Heart left ventricle (tissue), 16 donors: ENCODE data around the gene U2AF1L4. TPM values are rescaled to one million over a fixed set of nuclear protein-coding genes. Genes with fewer than 3 reads are reported as not detected.

ENCODE experiments used
- ATAC-seq, 4 donors: fragments of 200-7000 bp; cut with Tn5 transposase; one replicate each; pipeline ENCODE4 v1.9.1; 2020 to 2022; ENCODE audit warnings: moderate library complexity in 4 of 4, mild to moderate bottlenecking in 3 of 4, moderate number of reproducible peaks in 1 of 4
- DNase-seq, 5 donors: peaks; one replicate each; pipeline ENCODE4 v3.0.0-alpha.2; 2020
- H3K27ac ChIP-seq, 12 donors: fragments of 200-600 bp; sonication (generic) in 4 of 12; one replicate each; pipeline versions ENCODE4 v1.5.0 to v1.8.0; 2016 to 2022; ENCODE audit warnings: mild to moderate bottlenecking in 2 of 12
- H3K27me3 ChIP-seq, 9 donors: fragments of 200-600 bp; sonication (generic) in 2 of 9; one replicate each; pipeline versions ENCODE4 v1.5.1 to v1.8.0; 2016 to 2022; ENCODE audit warnings: mild to moderate bottlenecking in 3 of 9
- H3K36me3 ChIP-seq, 9 donors: fragments of 200-600 bp; sonication (generic) in 2 of 9; one replicate each; pipeline versions ENCODE4 v1.5.0 to v1.8.0; 2018 to 2022; ENCODE audit warnings: mild to moderate bottlenecking in 2 of 9
- H3K4me1 ChIP-seq, 12 donors: fragments of 200-600 bp; sonication (generic) in 4 of 12; one replicate each; pipeline versions ENCODE4 v1.5.0 to v1.8.0; 2016 to 2022; ENCODE audit warnings: mild to moderate bottlenecking in 3 of 12
- H3K4me3 ChIP-seq, 12 donors: fragments of 200-600 bp; sonication (generic) in 4 of 12; one replicate each; pipeline versions ENCODE4 v1.5.0 to v1.8.0; 2017 to 2022; ENCODE audit warnings: mild to moderate bottlenecking in 9 of 12, moderate library complexity in 4 of 12
- H3K9me3 ChIP-seq, 12 donors: fragments of 200-600 bp; sonication (generic) in 4 of 12; one replicate each; pipeline versions ENCODE4 v1.5.0 to v1.8.0; 2016 to 2022; ENCODE audit warnings: mild to moderate bottlenecking in 1 of 12
- POLR2A ChIP-seq, 2 donors: fragments of 450-650 bp; IDR thresholded peaks; one replicate each; pipeline ENCODE4 v1.6.1; 2017; ENCODE audit warnings: antibody characterized with exemption in 2 of 2, mild to moderate bottlenecking in 2 of 2, moderate library complexity in 2 of 2
- WGBS, 4 donors: extraction: QIAGEN DNeasy Blood & Tissue Kit in 2 of 4; methylation state at CpG; one replicate each; pipeline versions ENCODE4 v1.1.5 to v1.1.7; 2013 to 2018; 5-methylcytosine and 5-hydroxymethylcytosine counted together
- intact Hi-C, 10 donors: fragments of 100-400 bp; cut with DNase I; formaldehyde crosslinking; loops; one replicate each; pipeline versions ENCODE4 v1.11.1 to v1.14.2; 2022
- polyA plus RNA-seq, 2 donors: library from polyadenylated mRNA; stranded (reverse); fragments of 200-250 nt; gene quantifications; one replicate each; pipeline ENCODE4 v1.2.3, GENCODE V29; 2013
- total RNA-seq, 9 donors: library from RNA; depleted of rRNA in 2 of 9; stranded (reverse); fragments of >200 nt in 2 of 9; fragmentation: NEBNext Ultra II Directional in 3 of 9; extraction: Animal tissue kit (Norgen Biotek cat#: 25700) in 3 of 9; gene quantifications; one replicate each; pipeline versions ENCODE4 v1.1.0 to v1.2.4, GENCODE V29; 2016 to 2023
- TF ChIP-seq, protein P1 (sequence below), 12 donors: fragments of 200-600 bp; sonication (generic) in 4 of 12; IDR thresholded peaks; one replicate each; pipeline versions ENCODE4 v1.5.0 to v1.8.0; 2018 to 2022; ENCODE audit warnings: antibody characterized with exemption in 12 of 12, mild to moderate bottlenecking in 5 of 12
- donor health status: ischemic (EF 13 %, LVEDD 7.1; RV severe dilation, severe dysfunction).
- donor health status: healthy with polysubstance abuse.
- donor health status: DM: no; HTN: yes; CAD: no.
- donor health status: DM: no; HTN: no; CAD: no.
- donor health status: ischemic (EF 25% LVEDD 6.9; RV normal size, moderate dysfunction).
- donor health status: ischemic (EF 25% LVEDD 5.7; RV mildly dilated, moderate dysfunction).
- donor health status: healthy.
- donor health status: DM: yes; HTN: yes; CAD: no.
- donor health status: ischemic (EF 35%, LVEDD 5.7; RV mildly dilated, moderate dysfunction).
- donor health status: nonischemic (EF 11% LVEDD 7.7; RV severe dilation, severe dysfunction).
- donor health status: DM: yes; HTN: yes; CAD: no.
- donor health status: PGD.
- donor health status: ischemic (EF 29% LVEDD 5.4; RV normal size, mild dysfunction).
- donor health status: nonischemic (EF 23%, LVEDD 6.1; RV moderate dilation, normal function).

The U2AF1L4 gene
- total and polyA plus RNA-seq, 11 donors: 7.2 to 32.8 (median 20.9) TPM

GRCh38 chr19:35703343-35703742 lies 41.9 kb downstream of the U2AF1L4 start:
- H3K4me1 ChIP-seq: peaks cover 0 to 13% (median 4%) of the 10 kb centered on the region in 12 donors
- H3K27ac ChIP-seq: no peak overlapping the region
- peak overlapping the region in 3 of 12 donors; percentile 54 to 76 (median 69) for H3K4me3 ChIP-seq
- 49 to 55% (median 52%) methylated on average over 9 of the region's 9 CpGs for WGBS, 4 donors
- no peak for DNase-seq
- H3K36me3 ChIP-seq: no peaks in the 10 kb centered on the region
- intact Hi-C loops: loop anchor here in 2 of 10 donors (1.0 to 2.0 kb wide), 2 partner anchors 13 kb away; no protein-coding TSS in a partner anchor
- TF ChIP-seq, protein P1, sequence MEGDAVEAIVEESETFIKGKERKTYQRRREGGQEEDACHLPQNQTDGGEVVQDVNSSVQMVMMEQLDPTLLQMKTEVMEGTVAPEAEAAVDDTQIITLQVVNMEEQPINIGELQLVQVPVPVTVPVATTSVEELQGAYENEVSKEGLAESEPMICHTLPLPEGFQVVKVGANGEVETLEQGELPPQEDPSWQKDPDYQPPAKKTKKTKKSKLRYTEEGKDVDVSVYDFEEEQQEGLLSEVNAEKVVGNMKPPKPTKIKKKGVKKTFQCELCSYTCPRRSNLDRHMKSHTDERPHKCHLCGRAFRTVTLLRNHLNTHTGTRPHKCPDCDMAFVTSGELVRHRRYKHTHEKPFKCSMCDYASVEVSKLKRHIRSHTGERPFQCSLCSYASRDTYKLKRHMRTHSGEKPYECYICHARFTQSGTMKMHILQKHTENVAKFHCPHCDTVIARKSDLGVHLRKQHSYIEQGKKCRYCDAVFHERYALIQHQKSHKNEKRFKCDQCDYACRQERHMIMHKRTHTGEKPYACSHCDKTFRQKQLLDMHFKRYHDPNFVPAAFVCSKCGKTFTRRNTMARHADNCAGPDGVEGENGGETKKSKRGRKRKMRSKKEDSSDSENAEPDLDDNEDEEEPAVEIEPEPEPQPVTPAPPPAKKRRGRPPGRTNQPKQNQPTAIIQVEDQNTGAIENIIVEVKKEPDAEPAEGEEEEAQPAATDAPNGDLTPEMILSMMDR (IDR thresholded peaks at IDR 0.05): no peak
- no peak for TF ChIP-seq POLR2A (IDR thresholded peaks at IDR 0.05)
- no peak for ATAC-seq
- peaks cover 0 to 16% (median 0%) of the 10 kb centered on the region in 9 donors for H3K27me3 ChIP-seq
- H3K9me3 ChIP-seq: no peaks in the 10 kb centered on the region

DNA sequence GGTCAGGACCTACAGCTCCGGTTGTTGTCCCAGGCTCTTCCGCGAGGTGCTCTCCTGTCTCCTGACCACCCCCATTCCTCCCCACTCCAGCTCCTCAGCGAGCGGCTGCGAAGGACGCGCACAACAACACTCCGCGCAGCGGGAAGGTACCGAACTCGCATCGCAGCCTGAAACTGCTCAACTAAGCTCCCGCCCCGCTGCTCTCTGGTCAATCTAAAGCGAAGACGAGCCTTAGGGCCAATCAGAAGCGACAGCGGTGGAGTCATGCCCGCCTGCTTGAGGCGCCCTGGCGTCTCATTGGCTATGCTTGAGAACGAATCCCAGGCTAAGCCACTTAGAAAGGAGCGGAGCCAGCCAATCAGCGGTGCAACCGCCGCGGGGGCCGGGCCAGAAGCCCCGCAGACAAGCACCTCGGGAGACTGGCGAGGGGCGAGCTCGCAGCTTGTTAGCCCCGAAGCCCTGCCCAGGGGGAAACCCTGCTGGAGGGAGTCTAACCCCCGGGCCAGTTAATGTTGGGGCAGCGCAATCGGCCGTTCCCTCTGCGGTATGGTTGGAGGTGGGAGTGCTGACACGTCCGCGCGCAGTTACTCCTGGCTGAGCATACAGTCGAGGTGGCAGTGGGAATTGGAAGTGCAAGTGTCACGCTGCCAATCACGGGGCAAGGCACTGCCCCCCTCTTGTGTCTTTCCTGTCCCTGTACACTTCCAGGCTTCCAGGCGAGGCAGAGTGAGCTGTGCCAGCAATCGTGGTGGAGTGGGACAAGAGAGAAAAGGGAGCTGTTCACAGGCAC lies 42.8 kb downstream of the U2AF1L4 start:
- peak; percentile 100 for ATAC-seq
- H3K27me3 ChIP-seq: peaks cover 0 to 16% (median 0%) of the 10 kb centered on the region in 9 donors
- peak in 1 of 2 donors; percentile 64 for TF ChIP-seq POLR2A (IDR thresholded peaks at IDR 0.05)
- TF ChIP-seq, protein P1 (IDR thresholded peaks at IDR 0.05): no peak
- peaks cover 0 to 13% (median 4%) of the 10 kb centered on the region in 12 donors for H3K4me1 ChIP-seq
- WGBS, 4 donors: 0 to 1% (median 0%) methylated on average over 29 to 50 of the region's 50 CpGs
- DNase-seq: peak; percentile 95 to 98 (median 96)
- H3K4me3 ChIP-seq: peak overlapping the region; percentile 10 to 80 (median 64)
- H3K27ac ChIP-seq: peak overlapping the region in 7 of 12 donors; percentile 31 to 79 (median 46)
- no peaks in the 10 kb centered on the region for H3K36me3 ChIP-seq
- intact Hi-C loops: loop anchor here in 4 of 10 donors (1.0 to 2.0 kb wide), 3 partner anchors 14 to 15 kb away; no protein-coding TSS in a partner anchor
- H3K9me3 ChIP-seq: no peaks in the 10 kb centered on the region

DNA sequence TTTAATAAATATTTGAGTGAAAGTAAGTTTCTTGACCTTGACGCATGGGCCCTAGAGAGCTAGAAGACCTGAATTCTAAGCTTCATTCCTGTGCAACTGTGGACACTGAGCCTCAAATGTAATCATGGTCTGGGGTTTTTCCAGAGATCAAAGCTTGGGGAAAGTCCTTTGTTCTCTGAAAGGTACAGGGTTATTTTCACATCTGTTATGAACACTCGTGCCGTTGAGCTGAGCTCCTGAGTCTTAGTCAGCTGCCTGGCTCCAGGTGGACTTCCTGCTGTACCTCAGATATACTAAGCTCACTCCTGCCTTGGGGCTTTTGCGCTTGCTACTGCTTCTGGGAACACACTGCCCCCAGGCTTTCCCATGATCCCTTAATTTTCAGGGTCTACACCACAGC lies 48.4 kb downstream of the U2AF1L4 start:
- ATAC-seq (no peak), DNase-seq (no peak)
- Histone ChIP-seq H3K36me3 (no peaks in the 10 kb centered on the region), H3K4me3 (no peak overlapping the region), H3K4me1 (peaks cover 0 to 5% (median 0%) of the 10 kb centered on the region in 12 donors), H3K27me3 (no peaks in the 10 kb centered on the region), H3K27ac (no peak overlapping the region), H3K9me3 (no peaks in the 10 kb centered on the region)
- intact Hi-C loops: loop anchor here in 1 of 10 donors (10.0 kb wide), 2 partner anchors 128 to 238 kb away; partner anchors contain the start of gene LRFN3
- TF ChIP-seq, protein P1 (IDR thresholded peaks at IDR 0.05): no peak
- no peak for TF ChIP-seq POLR2A (IDR thresholded peaks at IDR 0.05)
- WGBS, 4 donors: 73 to 87% (median 79%) methylated on average over 4 of the region's 4 CpGs

GRCh38 chr19:35695895-35696422 lies 49.3 kb downstream of the U2AF1L4 start:
- DNase-seq: no peak
- intact Hi-C loops: loop anchor here in 2 of 10 donors (2.0 to 10.0 kb wide), 3 partner anchors 21 to 239 kb away; partner anchors contain the start of gene LRFN3 (in 1 of the 2)
- no peaks in the 10 kb centered on the region for H3K36me3 ChIP-seq
- no peaks in the 10 kb centered on the region for H3K27me3 ChIP-seq
- H3K9me3 ChIP-seq: no peaks in the 10 kb centered on the region
- WGBS, 4 donors: 75 to 85% (median 81%) methylated on average over 2 of the region's 2 CpGs
- TF ChIP-seq, protein P1 (IDR thresholded peaks at IDR 0.05): no peak
- TF ChIP-seq POLR2A (IDR thresholded peaks at IDR 0.05): no peak
- peaks cover 0 to 4% (median 0%) of the 10 kb centered on the region in 12 donors for H3K4me1 ChIP-seq
- no peak for ATAC-seq
- H3K4me3 ChIP-seq: no peak overlapping the region
- no peak overlapping the region for H3K27ac ChIP-seq
